Measurements from ENCODE around the gene AKT2.

Gene AKT2

GRCh38 chr19:40273469-40274360 is 11.4 kb downstream of the AKT2 start:
- DNase-seq (ENCODE audit: low read depth in 2 of 2) = no peak

GRCh38 chr19:40272261-40272660 is 12.9 kb downstream of the AKT2 start:
- no peak for DNase-seq (ENCODE audit: low read depth in 2 of 2)

- DNase-seq (ENCODE audit: low read depth in 2 of 2) = no peak
Observed at GRCh38 chr19:40271706-40272105, 13.4 kb downstream of the AKT2 start.

- DNase-seq (ENCODE audit: low read depth in 2 of 2) = no peak
Observed at GRCh38 chr19:40270362-40271089, 14.6 kb downstream of the AKT2 start.

- DNase-seq (ENCODE audit: low read depth in 2 of 2) = no peak
Observed at GRCh38 chr19:40269216-40269940, 15.8 kb downstream of the AKT2 start.

- DNase-seq (ENCODE audit: low read depth in 2 of 2) = no peak
Observed at GRCh38 chr19:40267601-40267997, 17.5 kb downstream of the AKT2 start.

- DNase-seq (ENCODE audit: low read depth in 2 of 2) = no peak
Observed at GRCh38 chr19:40266912-40267600, 18.1 kb downstream of the AKT2 start.

GRCh38 chr19:40266119-40266518 is 19.0 kb downstream of the AKT2 start:
- no peak for DNase-seq (ENCODE audit: low read depth in 2 of 2)

- DNase-seq (ENCODE audit: low read depth in 2 of 2) = no peak
Observed at GRCh38 chr19:40265763-40266099, 19.4 kb downstream of the AKT2 start.

- DNase-seq (ENCODE audit: low read depth in 2 of 2) = no peak
Observed at GRCh38 chr19:40265055-40265762, 19.9 kb downstream of the AKT2 start.

GRCh38 chr19:40264314-40265054 is 20.7 kb downstream of the AKT2 start:
- no peak for DNase-seq (ENCODE audit: low read depth in 2 of 2)

- DNase-seq (ENCODE audit: low read depth in 2 of 2) = no peak
Observed at GRCh38 chr19:40263440-40264313, 21.5 kb downstream of the AKT2 start.

GRCh38 chr19:40262422-40262821 is 22.7 kb downstream of the AKT2 start:
- DNase-seq (ENCODE audit: low read depth in 2 of 2) = no peak

- no peak for DNase-seq (ENCODE audit: low read depth in 2 of 2)
Observed at GRCh38 chr19:40261631-40262030, 23.5 kb downstream of the AKT2 start.

- no peak for DNase-seq (ENCODE audit: low read depth in 2 of 2)
Observed at GRCh38 chr19:40257096-40257517, 28.0 kb downstream of the AKT2 start.

- no peak for DNase-seq (ENCODE audit: low read depth in 2 of 2)
Observed at GRCh38 chr19:40256512-40256911, 28.6 kb downstream of the AKT2 start.

- DNase-seq (ENCODE audit: low read depth in 2 of 2) = no peak
Observed at GRCh38 chr19:40255619-40256166, 29.5 kb downstream of the AKT2 start.

GRCh38 chr19:40254714-40255418 is 30.3 kb downstream of the AKT2 start:
- no peak for DNase-seq (ENCODE audit: low read depth in 2 of 2)
